Stimulated activated CD8-positive, alpha-beta memory T cell treated with anti-CD3 and anti-CD28 coated beads, Interleukin-2, amount 100 ng/mL, for 48 hours (primary cell): Measurements from ENCODE around the gene ERRFI1.

Experiments
- DNase-seq, 2 donors: peaks; one replicate each; pipeline ENCODE4 v3.0.0-alpha.2; 2020; ENCODE audit warnings: low read depth in 2 of 2

ERRFI1 gene

DNA sequence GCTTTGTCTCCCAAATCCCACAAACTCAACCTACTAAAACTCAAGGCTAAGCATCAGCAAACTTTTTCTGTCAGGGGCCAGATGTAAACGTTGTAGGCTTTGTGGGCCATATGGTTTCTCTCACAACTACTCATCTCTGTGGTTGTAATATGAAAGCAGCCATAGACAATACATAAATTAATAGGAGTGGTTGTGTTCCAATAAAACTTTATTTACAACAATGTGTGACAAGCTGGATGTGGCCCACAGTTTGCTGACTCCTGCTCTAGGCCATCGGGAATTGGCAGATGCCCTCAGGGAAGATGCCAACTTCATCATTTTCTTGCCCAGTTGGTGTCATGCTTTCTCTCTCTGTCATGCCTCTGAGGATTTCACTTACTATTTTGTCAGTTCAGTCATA is 17.5 kb upstream of the ERRFI1 start:
- no peak for DNase-seq

DNA sequence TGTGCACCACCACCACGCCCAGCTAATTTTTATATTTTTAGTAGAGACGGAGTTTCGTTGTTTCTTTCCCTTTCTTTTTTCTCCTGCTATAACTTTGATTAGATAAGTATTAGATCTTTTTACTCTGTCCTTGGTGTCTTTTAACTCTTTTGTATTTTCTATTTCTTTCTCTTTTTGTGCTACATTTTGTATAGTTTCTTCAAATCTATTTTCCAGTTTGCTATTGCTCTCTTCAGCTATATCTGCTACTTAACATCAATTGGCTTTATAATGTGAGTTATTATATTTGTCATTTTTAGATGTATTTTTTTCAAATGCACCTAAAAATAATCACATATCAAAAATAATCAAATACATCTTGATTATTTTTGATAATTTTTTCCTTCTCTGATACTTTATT is 16.0 kb upstream of the ERRFI1 start:
- no peak for DNase-seq

DNA sequence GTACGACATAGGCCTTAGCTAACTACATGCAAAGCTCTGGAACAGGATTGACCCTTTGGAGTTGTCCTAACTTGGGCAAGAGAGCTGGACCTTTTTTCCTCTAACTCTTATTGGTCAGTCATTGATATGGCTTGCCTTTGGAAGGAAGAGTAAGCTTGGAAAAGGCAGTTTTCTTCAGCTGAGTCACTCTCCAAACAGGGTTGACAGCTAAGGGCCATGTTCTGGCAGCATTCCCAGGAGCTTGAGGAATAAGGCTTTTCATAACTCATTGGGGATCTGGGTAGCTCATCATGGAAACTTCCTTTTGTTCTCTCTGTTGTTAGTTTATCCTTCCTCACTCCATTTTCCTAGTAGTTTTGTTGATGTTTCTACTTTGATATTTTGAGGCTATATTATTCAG is 14.5 kb upstream of the ERRFI1 start:
- no peak for DNase-seq

DNA sequence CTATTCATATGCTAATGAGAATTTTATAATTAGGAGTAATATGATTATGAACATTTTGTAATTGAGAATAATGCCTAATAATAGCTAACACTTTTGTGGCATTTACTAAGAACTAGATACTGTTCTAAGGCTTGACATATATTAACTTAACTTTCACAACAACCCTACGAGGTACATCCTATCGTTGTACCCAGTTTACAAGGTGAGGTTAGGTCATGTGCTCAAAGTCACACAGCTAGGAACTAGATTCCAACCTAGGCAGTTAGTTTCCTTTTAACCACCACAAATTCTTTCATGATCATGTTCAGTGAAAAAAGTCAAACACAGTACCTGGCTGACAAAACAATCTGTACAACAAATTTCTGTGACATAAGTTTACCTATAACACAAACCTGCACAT is 13.0 kb upstream of the ERRFI1 start:
- DNase-seq, result no peak

DNA sequence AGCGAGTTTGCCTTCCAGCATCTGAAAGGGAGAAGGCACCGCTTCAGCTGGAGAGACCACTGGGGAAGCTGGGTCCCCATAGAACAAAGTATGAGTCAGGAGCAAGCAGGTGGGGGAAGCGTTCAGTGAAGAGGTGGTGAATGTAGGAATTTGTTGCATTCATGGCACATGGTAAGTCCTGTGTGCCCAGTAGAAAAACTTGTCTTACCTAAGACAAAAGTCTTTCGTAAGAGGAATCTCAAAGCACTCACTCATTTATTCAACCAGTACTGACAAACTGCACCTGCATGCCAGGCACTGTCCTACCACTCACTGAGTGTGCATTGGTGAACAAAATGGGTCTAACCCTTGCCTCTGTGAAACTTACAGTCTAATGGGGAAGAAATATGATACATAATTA is 9.2 kb upstream of the ERRFI1 start:
- no peak for DNase-seq

DNA sequence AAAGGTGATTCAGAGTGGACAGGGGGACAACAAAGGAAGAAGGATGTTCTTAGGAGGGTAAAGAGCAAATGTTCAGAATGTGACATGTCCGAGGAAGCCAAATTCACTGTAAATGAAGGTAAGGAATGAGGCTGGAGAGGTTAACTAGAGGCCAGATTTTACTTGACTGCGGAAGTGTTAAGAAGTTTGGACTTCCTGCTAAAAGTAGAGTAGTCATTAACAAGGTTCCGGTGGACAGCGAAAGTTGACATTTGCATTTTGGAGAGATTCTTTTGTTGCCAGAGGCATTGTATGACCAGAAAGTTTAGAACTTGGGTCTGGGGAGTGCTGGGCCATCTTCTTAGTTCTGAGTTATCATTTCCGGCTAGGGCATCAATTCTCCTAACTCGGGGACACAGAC is 7.2 kb upstream of the ERRFI1 start:
- no peak for DNase-seq

DNA sequence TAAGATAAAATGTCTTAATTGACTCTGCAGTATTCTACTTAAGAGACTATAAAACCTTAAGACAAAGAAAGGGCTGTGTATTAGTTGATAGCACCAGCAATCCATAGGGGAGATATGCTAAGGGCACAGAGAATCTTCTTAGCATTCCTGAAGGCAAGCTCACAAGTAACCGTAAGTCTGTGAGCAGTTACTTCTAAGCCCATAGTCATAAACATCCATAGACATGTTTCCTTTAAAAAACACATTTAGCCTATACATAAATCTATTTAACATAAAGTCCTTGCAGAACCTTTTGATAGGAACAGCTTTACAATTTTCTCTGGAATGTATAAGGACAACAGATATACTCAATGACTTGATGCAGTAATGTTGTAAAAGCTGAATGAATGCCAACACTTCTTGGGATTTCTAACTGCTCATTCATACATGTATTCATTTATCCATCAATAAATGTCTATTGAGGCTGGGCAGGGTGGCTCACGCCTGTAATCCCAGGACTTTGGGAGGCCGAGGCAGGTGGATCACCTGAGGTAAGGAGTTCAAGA is 6.3 kb upstream of the ERRFI1 start:
- DNase-seq, result no peak

DNA sequence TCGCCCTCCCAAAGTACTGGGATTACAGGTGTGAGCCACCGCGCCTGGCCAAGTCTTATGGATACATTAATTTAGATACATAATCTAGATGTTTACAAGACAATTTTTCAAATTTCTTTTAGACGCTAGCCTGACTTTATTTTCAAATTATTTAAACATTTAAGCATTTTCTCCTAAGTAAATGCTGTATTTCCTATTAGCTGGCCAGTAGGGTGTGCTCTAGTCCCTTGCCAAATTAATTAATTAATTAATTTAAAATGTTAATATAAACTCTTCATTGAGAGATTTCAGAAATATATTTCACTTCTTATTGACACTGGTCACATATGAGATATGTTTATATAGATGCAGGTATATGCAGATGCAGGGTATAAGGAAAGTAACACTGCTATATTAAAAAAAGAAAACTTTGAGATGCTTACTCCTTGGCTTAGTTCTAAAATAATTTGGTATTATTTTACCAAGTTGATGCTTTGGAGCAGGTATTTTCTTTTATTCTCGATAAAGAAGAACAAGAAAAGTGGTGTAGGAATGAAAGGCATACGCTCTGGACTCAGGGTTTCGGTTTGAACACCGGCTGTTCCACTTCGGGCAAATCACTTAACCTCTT is 5.2 kb upstream of the ERRFI1 start:
- no peak for DNase-seq

DNA sequence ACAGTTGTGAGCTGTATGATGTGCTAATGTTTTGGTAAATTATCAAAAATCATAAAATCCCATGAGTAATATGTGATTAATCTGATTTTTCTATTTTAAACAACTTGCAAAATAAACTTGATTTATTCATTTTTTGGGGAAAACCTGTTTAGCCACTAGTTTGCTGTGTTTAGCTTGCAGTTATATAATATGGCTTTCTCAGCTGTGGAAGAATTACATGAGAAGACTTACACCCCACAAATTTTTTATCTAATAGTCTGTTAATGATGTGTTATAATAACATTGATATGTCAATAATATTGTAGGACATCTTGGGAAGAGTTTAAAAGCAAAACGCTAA is 2.4 kb upstream of the ERRFI1 start:
- DNase-seq, result no peak

DNA sequence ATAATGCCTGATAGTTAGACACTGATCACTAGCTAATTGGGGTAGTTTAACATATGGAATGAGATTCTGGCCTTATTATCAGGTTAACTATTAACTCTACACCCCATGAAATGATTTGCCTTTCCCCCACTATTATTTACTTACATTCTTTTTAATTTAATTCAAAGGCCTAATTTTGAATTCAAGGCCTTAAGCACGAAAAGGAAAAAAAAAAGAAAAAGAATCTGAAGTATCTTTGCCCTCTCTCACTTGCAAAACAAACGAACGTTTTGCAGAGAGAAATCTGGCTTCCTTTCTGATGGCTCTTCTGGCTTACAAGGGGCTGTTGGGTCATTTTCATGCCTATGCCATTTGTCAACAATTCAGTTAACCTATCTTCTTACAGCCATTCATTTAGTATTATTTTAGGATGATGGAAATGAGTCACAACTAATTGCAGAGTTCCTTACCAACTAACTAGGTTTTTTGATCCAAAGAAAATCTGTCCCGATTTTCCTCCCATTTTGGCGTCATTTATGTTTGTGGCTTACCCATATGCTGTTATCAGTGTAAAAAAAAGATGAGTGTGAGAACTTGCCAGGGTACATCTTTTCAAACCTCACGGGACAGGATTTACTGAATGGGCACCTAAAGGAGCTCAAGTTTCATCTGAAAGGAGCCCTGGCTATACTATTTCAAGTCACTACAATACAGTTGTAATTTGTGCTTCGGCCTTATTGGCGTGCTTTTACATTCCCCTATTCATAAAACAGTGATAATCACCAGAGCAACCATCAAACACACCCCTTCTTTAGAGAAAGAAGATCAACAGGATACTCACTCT is 1.9 kb upstream of the ERRFI1 start:
- no peak for DNase-seq

DNA sequence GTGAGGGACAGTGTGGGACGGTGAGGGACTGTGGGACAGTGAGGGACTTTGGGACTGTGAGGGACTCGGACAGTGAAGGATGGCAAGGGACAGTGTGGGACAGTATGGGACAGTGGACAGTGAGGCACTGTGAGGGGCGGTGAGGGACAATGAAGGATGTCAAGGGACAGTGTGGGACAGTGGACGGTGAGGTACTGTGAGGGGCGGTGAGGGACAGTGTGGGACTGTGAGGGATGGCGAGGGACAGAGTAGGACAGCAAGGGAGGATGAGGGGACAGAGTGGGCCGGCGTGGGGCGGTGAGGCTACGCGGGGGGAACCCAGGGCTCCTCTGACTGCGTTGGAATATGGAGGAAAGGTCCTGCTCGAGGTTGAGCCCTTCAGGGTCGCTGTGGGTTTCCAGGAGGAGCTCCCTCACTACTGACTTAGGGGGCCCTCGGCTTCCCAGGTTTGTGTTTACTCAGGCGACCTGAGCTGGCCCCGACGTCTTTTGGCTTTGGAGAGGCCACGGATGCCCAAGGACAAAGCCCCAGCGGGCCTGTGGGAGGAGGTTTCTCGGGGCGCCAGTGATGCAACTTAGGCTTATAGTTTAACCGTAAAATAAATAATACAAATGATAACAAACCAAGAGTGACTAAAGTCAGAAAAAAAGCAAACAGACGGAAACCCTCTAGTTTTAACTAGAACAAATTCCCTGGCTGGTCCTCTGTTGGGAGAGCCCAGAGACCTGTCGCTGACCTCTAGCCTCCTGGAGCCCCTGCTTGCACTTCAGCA is 1.1 kb upstream of the ERRFI1 start:
- DNase-seq, result no peak

DNA sequence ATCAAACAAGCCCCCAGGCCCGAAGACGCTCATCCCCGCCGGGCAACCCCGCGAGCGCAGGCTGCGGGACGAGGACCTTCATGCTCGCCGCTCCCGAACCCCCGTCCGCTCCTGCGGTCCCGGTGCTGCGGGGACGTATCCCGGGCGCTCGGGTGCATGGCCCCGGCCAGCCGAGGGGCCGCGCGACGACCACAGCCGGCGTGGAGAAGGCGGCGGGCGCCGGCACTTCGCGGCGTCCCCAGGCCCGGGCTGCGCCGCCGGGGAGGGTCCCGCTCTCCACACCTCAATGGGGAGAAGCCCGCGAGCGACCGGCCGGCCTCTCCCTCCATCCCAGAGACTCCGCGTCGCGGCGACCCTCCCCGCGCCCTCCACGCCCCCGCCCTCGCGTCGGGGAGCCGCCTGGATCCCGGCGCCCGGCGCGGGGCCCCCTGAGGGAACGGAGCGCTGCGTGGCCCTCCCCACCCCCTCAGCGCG is 401 bp downstream of the ERRFI1 start:
- no peak for DNase-seq

DNA sequence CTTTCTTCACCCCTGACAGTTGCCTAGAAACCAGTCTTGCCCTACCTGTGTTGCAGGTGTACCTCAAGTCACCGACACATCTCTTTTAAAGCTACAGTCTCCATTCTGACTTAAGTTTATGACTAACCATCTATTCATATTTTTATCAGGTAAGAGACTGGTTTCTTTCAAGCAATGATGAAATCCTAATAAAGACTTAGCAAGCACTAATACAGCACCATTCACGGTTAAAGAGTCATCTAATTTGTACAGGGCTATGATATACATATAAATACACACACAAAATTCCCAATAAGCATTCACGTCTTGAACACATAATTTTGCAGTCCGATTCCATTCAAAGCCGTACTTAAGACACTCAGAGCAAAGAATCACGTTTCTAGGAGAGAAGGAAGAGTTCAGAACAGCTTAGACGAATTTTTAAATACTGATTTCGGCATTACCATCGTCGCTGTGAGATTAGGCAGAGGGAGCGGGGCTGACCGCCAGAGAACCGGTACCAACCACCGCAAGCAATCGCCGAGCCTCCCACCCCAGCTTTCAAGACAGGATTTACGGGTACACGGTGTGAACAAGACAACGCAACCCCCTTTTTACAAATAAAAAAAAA is 943 bp downstream of the ERRFI1 start:
- no peak for DNase-seq

DNA sequence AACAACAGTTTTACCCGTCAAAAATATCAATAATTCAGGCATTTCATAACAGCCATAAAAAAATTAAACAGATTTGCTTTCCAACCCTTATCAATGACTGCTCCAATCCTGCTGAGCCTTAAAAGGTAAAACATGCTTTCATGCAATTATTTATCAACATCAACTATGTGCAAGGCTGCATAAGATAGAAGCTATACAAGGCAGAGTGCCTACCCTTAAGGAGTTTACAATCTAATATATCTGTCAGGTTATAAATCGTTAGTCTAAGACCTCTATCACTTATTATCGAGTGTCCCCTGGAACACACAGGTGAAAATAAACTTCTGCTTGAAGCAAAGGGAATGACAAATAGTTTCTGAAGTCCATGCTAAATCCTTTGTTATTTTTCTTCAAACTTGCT is 1.8 kb downstream of the ERRFI1 start:
- no peak for DNase-seq

DNA sequence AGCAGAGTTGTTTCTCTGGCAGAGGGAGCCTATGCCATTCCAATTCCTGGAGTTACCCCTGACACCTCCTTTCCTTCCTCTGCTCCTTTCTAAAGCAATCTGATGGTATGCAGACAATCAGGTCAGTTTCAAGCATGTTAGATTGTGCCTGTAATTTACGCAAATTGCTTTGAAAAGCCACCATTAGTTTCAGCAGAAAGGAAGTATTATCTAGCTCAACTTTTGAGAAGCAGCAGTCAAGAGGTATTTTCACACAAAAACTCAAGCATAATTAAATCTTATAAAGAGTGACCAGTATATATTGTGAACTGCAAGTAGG is 2.2 kb downstream of the ERRFI1 start:
- DNase-seq, result no peak

DNA sequence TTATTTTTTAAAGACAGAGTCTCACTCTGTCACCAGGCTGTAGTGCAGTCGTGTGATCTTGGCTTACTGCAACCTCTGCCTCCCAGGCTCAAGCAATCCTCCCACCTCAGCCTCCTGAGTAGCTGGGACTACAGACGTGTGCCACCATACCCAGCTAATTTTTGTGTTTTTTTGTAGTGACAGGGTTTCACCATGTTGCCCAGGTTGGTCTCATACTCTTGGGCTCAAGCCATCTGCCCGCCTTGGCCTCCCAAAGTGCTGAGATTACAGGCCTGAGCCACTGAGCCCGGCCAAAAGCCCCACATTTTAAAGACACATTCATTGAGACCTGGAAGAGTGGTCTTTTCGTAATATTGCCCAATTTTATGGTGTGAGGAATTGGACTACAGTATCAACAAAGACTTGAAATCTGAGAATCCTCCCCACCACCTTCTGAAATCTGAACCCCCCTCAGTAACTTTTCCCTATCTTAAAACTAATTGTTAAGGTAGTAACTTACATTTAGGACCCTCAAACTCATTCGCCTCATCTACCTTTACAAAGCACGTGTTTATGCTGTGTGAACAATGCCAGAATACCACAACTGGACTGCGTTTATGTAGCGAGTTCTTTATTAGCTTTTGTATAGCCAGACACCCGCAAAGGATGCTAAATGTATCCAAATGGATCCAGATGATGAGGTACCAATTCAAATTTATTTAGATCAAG is 2.7 kb downstream of the ERRFI1 start:
- no peak for DNase-seq

DNA sequence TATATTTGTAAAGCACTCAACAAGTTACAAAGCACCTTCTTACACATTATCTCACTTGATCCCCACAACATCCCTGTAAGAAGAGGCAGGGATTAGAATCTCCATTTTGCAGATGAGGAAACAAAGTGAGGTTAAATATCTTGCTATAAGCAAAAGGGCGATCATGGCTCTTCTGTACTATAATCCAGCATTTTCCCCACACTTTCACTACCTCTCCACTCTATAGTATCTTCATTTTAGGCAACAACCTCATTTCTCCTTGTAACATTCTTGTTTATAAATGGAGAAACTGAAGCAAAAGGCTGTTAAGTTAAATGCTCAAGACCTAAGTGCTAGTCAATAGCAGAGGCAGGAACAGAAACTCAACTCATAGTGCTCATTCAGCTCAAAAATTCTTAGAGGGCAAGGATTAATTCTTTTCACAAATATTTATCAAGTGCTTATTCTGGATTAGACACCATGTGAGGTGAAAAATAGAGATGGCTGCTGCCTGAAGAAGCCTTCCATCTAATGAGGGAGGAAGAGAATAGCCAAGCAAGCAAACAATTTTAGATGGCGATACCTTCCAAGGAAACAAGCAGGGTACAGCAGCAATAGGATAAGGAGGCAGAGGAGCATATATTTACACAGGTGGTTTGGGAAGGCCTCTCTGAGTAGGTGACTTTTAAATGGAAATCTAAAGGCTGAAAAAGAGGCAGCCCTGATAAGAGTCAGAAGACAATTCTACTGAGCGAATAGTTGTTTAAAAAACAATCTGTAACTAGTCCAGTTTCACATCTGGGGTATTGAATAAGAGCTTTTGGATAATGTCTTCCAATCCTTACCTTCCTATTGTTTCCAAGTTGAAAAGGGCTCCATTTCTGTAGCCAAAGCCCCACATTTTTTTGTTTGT is 3.5 kb downstream of the ERRFI1 start:
- DNase-seq, result no peak

DNA sequence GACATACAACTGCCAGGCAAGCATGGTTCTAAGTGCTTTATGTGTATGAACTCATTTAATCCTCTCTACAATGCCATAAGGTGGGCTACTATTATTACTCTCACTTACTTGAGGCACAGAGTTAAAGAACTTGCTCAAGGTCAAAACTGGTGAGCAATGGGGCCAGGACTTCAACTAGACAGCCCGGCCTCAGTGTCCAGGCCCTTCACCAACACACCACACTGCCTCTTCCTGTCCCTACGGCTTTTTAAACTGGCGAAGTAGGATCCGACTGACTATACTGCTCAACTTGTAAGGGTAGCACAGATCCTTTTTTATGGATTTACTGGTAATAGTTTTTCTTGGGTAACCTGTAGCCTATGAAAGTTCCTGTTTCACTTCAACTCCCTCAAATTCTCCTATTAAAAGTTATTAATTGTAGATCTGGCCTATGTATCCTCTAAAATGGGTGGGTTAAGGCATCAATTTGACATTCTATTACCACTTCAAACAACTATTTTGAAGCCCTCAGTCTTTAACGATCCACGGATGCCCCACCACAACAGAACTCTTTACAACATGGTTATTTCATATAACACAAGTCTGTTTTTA is 4.3 kb downstream of the ERRFI1 start:
- DNase-seq, result no peak

DNA sequence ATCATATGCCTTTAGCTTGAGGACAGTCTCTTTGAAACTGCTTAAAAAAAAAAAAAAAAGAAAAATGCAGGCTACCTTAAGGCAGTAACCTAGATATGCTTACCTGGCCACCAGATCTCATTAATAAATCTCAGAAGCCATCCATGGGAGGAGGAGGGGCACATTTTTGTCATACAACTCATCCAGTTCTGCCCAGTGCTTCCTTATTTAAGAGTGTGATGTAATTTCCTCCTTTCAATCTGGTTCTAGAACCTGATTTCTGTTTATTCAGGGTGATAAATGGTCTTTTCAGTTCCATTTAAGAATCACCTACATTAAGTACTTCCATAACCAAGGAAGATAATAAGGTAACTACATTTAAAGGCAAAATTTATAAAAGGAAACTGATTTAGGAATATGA is 6.1 kb downstream of the ERRFI1 start:
- no peak for DNase-seq

DNA sequence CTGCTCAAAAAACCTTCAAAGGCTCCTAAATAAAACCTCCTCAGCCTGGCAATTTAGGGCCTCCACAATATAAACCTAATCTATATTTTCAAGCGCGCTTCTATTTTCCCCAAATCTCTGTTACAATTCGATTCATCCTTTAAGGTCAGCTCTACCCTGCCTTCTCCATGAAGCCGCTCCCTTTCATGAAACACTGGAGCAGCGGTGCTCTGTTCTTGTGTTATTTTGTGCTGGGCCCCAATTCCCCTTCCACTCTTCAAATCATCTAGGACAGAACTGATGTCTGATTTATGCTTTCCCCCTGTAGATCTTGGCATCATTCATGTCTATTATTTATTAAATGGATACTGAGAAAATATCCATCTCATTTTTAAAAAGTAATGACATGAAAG is 6.9 kb downstream of the ERRFI1 start:
- DNase-seq, result no peak
